HEK293T (cell line): ENCODE results near the gene FNDC3B.

Experiments used
- CTCF ChIA-PET: fragments of 350-600 bp; formaldehyde crosslinking; extraction: SDS; loops from one replicate; lab custom pipeline; 2021; ENCODE audit warnings: antibody characterized with exemption, inconsistent platforms; lab: Yijun Ruan, JAX
- POLR2A ChIA-PET: fragments of 350-600 bp; formaldehyde crosslinking; extraction: SDS; loops from one replicate; lab custom pipeline; 2020; ENCODE audit warnings: antibody characterized with exemption, inconsistent platforms; lab: Yijun Ruan, JAX
- DNase-seq: peaks from one replicate; pipeline ENCODE4 v3.0.0; 2012; ENCODE audit warnings: mixed read lengths; ENCODE audit errors: extremely low spot score
- ARNT ChIP-seq: fragments of 450-650 bp; IDR thresholded peaks from 2 replicates; pipeline ENCODE4 v1.6.1; 2017; ENCODE audit warnings: mild to moderate bottlenecking
- BHLHE40 ChIP-seq: fragments of 450-650 bp; IDR thresholded peaks from 2 replicates; pipeline ENCODE4 v1.6.1; 2016; ENCODE audit warnings: mild to moderate bottlenecking, moderate library complexity, borderline replicate concordance
- CTBP1 ChIP-seq: fragments of 450-650 bp; IDR thresholded peaks from 2 replicates; pipeline ENCODE4 v1.6.1; 2016; ENCODE audit warnings: borderline replicate concordance
- ELF4 ChIP-seq: fragments of 450-650 bp; IDR thresholded peaks from 2 replicates; pipeline ENCODE4 v1.6.1; 2017; ENCODE audit warnings: antibody characterized with exemption
- FOXA1 ChIP-seq: fragments of 450-650 bp; IDR thresholded peaks from 2 replicates; pipeline ENCODE4 v1.6.1; 2016; ENCODE audit warnings: mild to moderate bottlenecking
- FOXK2 ChIP-seq: fragments of 450-650 bp; IDR thresholded peaks from 2 replicates; pipeline ENCODE4 v1.6.1; 2016; ENCODE audit warnings: mild to moderate bottlenecking
- FOXM1 ChIP-seq: fragments of 450-650 bp; IDR thresholded peaks from 2 replicates; pipeline ENCODE4 v1.6.1; 2017; ENCODE audit warnings: mild to moderate bottlenecking, borderline replicate concordance
- HDGF ChIP-seq: fragments of 450-650 bp; IDR thresholded peaks from 2 replicates; pipeline ENCODE4 v1.6.1; 2017; ENCODE audit warnings: antibody characterized with exemption, borderline replicate concordance
- L3MBTL2 ChIP-seq: fragments of 450-650 bp; conservative IDR thresholded peaks from 2 replicates; pipeline ENCODE4 v1.6.1; 2016; ENCODE audit warnings: mild to moderate bottlenecking
- LEF1 ChIP-seq: fragments of 450-650 bp; IDR thresholded peaks from 2 replicates; pipeline ENCODE4 v1.6.1; 2017; ENCODE audit warnings: mild to moderate bottlenecking, borderline replicate concordance
- NFRKB ChIP-seq: fragments of 450-650 bp; IDR thresholded peaks from 2 replicates; pipeline ENCODE4 v1.6.1; 2016; ENCODE audit warnings: mild to moderate bottlenecking, moderate library complexity
- PKNOX1 ChIP-seq: fragments of 450-650 bp; IDR thresholded peaks from 2 replicates; pipeline ENCODE4 v1.6.1; 2016
- SP1 ChIP-seq: fragments of 450-650 bp; IDR thresholded peaks from 2 replicates; pipeline ENCODE4 v1.6.1; 2017
- SUZ12 ChIP-seq: fragments of 450-650 bp; IDR thresholded peaks from 2 replicates; pipeline ENCODE4 v1.6.1; 2016; ENCODE audit warnings: mild to moderate bottlenecking
- TARDBP ChIP-seq: fragments of 450-650 bp; IDR thresholded peaks from 2 replicates; pipeline ENCODE4 v1.6.1; 2016
- ZNF384 ChIP-seq: fragments of 450-650 bp; IDR thresholded peaks from 2 replicates; pipeline ENCODE4 v1.6.1; 2016

The FNDC3B gene

GRCh38 chr3:172402892-172403643 lies 363.7 kb downstream of the FNDC3B start:
- CTCF ChIA-PET = no interaction called here
- TF ChIP-seq NFRKB (no peak), HDGF (no peak), LEF1 (no peak), ARNT (no peak), L3MBTL2 (no peak), ZNF384 (no peak), CTBP1 (no peak), ELF4 (no peak), SUZ12 (no peak), TARDBP (no peak)
- POLR2A ChIA-PET = no interaction called here
- DNase-seq = no peak

GRCh38 chr3:172404237-172404962 lies 365.0 kb downstream of the FNDC3B start:
- no peak for DNase-seq
- CTCF ChIA-PET = no interaction called here
- TF ChIP-seq ELF4 (no peak), LEF1 (no peak), PKNOX1 (no peak), FOXA1 (no peak), SUZ12 (no peak), L3MBTL2 (no peak), FOXK2 (no peak), ZNF384 (no peak), BHLHE40 (no peak), TARDBP (no peak), ARNT (no peak), FOXM1 (no peak), NFRKB (no peak), SP1 (no peak), CTBP1 (no peak), HDGF (no peak)
- POLR2A ChIA-PET = no interaction called here

- ChIA-PET POLR2A (no interaction called here), CTCF (no interaction called here)
- no peak for DNase-seq
- TF ChIP-seq SP1 = no peak
- no peak for TF ChIP-seq SUZ12
- TF ChIP-seq LEF1 = no peak
- no peak for TF ChIP-seq ELF4
Observed at GRCh38 chr3:172405914-172406313, 366.5 kb downstream of the FNDC3B start.

GRCh38 chr3:172407872-172408271 lies 368.5 kb downstream of the FNDC3B start:
- DNase-seq = no peak
- ChIA-PET POLR2A (no interaction called here), CTCF (interaction anchor here (0.6 kb wide), 1 partner anchor 502 kb away, joined by 4 read pairs; no protein-coding TSS in a partner anchor)
- TF ChIP-seq ARNT (no peak), BHLHE40 (no peak), FOXK2 (no peak), CTBP1 (no peak), LEF1 (no peak), ELF4 (no peak), NFRKB (no peak), FOXM1 (no peak), TARDBP (no peak), SUZ12 (no peak), PKNOX1 (no peak), SP1 (no peak)

GRCh38 chr3:172410702-172411477 lies 371.5 kb downstream of the FNDC3B start:
- POLR2A ChIA-PET = no interaction called here
- CTCF ChIA-PET = interaction anchor here (0.5 kb wide), 1 partner anchor 10 kb away, joined by 3 read pairs; no protein-coding TSS in a partner anchor

GRCh38 chr3:172411478-172411947 lies 372.1 kb downstream of the FNDC3B start:
- ChIA-PET CTCF (interaction anchor here (0.5 kb wide), 1 partner anchor 11 kb away, joined by 3 read pairs; no protein-coding TSS in a partner anchor), POLR2A (no interaction called here)
- DNase-seq = no peak
- TF ChIP-seq L3MBTL2 (no peak), BHLHE40 (no peak), ARNT (no peak), CTBP1 (no peak), ELF4 (no peak), FOXM1 (no peak), TARDBP (no peak), FOXA1 (no peak), ZNF384 (no peak), PKNOX1 (no peak)

More at GRCh38 chr3:172410702-172411477, 371.5 kb downstream of the FNDC3B start:
- DNase-seq = no peak
- TF ChIP-seq HDGF (no peak), FOXM1 (no peak)
